ENCODE results near the gene SLC38A6.
"Not testable (repeated sequence)": the region's sequence is repeated elsewhere in the genome, so short reads cannot be mapped to it uniquely, and the experiment has no call there.

The SLC38A6 gene

GRCh38 chr14:61089126-61089750, 108.2 kb downstream of the SLC38A6 start:
- H3K36me3 ChIP-seq (ENCODE audit: insufficient read depth, low read length), result no peaks in the 10 kb centered on the region
- peaks cover 22% of the 10 kb centered on the region for H3K4me1 ChIP-seq (ENCODE audit: insufficient read depth, low read length)
- H3K9ac ChIP-seq (ENCODE audit: low read depth, low read length), result no peak overlapping the region
- H3K9me3 ChIP-seq (ENCODE audit: control insufficient read depth, insufficient read depth, low read length), result no peaks in the 10 kb centered on the region; the same call in 1 of the 2 replicates

- H3K9me3 ChIP-seq (ENCODE audit: control insufficient read depth, insufficient read depth, low read length), result no peaks in the 10 kb centered on the region
- H3K9ac ChIP-seq (ENCODE audit: low read depth, low read length), result no peak overlapping the region
- no peaks in the 10 kb centered on the region for H3K36me3 ChIP-seq (ENCODE audit: insufficient read depth, low read length)
- peaks cover 22% of the 10 kb centered on the region for H3K4me1 ChIP-seq (ENCODE audit: insufficient read depth, low read length)
Measured at GRCh38 chr14:61090432-61091216, 109.6 kb downstream of the SLC38A6 start.

GRCh38 chr14:61091657-61092273, 110.7 kb downstream of the SLC38A6 start:
- Histone ChIP-seq H3K9me3 (ENCODE audit: control insufficient read depth, insufficient read depth, low read length) (no peaks in the 10 kb centered on the region), H3K36me3 (ENCODE audit: insufficient read depth, low read length) (no peaks in the 10 kb centered on the region), H3K4me1 (ENCODE audit: insufficient read depth, low read length) (peaks cover 22% of the 10 kb centered on the region), H3K9ac (ENCODE audit: low read depth, low read length) (no peak overlapping the region)

- H3K9ac ChIP-seq (ENCODE audit: low read depth, low read length); H3K36me3 ChIP-seq (ENCODE audit: insufficient read depth, low read length); H3K9me3 ChIP-seq (ENCODE audit: control insufficient read depth, insufficient read depth, low read length): not testable (repeated sequence)
- peaks cover 26% of the 10 kb centered on the region for H3K4me1 ChIP-seq (ENCODE audit: insufficient read depth, low read length)
Measured at GRCh38 chr14:61098096-61098495, 117.1 kb downstream of the SLC38A6 start.

- peaks cover 9% of the 10 kb centered on the region for H3K9me3 ChIP-seq (ENCODE audit: control insufficient read depth, insufficient read depth, low read length)
- H3K9ac ChIP-seq (ENCODE audit: low read depth, low read length), result no peak overlapping the region
- no peaks in the 10 kb centered on the region for H3K36me3 ChIP-seq (ENCODE audit: insufficient read depth, low read length)
- H3K4me1 ChIP-seq (ENCODE audit: insufficient read depth, low read length), result peaks cover 32% of the 10 kb centered on the region
Measured at GRCh38 chr14:61098721-61099120, 117.7 kb downstream of the SLC38A6 start.

- Histone ChIP-seq H3K4me1 (ENCODE audit: insufficient read depth, low read length) (peaks cover 38% of the 10 kb centered on the region), H3K36me3 (ENCODE audit: insufficient read depth, low read length) (no peaks in the 10 kb centered on the region), H3K9ac (ENCODE audit: low read depth, low read length) (no peak overlapping the region), H3K9me3 (ENCODE audit: control insufficient read depth, insufficient read depth, low read length) (peaks cover 9% of the 10 kb centered on the region)
Measured at GRCh38 chr14:61099216-61099835, 118.3 kb downstream of the SLC38A6 start.

GRCh38 chr14:61101803-61102548, 120.9 kb downstream of the SLC38A6 start:
- Histone ChIP-seq H3K36me3 (ENCODE audit: insufficient read depth, low read length) (no peaks in the 10 kb centered on the region; the same call in 1 of the 2 replicates), H3K4me1 (ENCODE audit: insufficient read depth, low read length) (peaks cover 42% of the 10 kb centered on the region), H3K9ac (ENCODE audit: low read depth, low read length) (no peak overlapping the region), H3K9me3 (ENCODE audit: control insufficient read depth, insufficient read depth, low read length) (peaks cover 13% of the 10 kb centered on the region)

All from ES-I3 (cell line).